OCI-LY1 (cell line): ENCODE results near the gene UCP3.

Experiments
- H2AFZ ChIP-seq: fragments of 200-600 bp; sonication (generic), shearing (Covaris generic); 2 replicates; pipeline ENCODE4 v1.6.0; 2014; ENCODE audit warnings: antibody characterized with exemption, mild to moderate bottlenecking, low read length
- H3F3A ChIP-seq: fragments of 200-600 bp; sonication (generic), shearing (Covaris generic); 2 replicates; pipeline ENCODE4 v1.6.0; 2014; ENCODE audit warnings: mild to moderate bottlenecking, antibody characterized with exemption, low read length, moderate library complexity; ENCODE audit not compliant: insufficient read depth
- H3K27ac ChIP-seq: fragments of 200-600 bp; sonication (generic); 2 replicates; pipeline ENCODE4 v1.5.1; 2014; ENCODE audit warnings: low read length, mixed run types, mild to moderate bottlenecking, low read depth; ENCODE audit not compliant: poor library complexity, severe bottlenecking
- H3K27me3 ChIP-seq: fragments of 200-600 bp; sonication (generic); 2 replicates; pipeline ENCODE4 v1.6.0; 2014; ENCODE audit warnings: antibody characterized with exemption, mild to moderate bottlenecking, low read length, moderate library complexity; ENCODE audit not compliant: insufficient read depth
- H3K36me3 ChIP-seq: fragments of 200-600 bp; sonication (generic); 2 replicates; pipeline ENCODE4 v1.6.1; 2014; ENCODE audit warnings: mild to moderate bottlenecking, antibody characterized with exemption, low read length, moderate library complexity, mixed read lengths; ENCODE audit not compliant: insufficient read depth
- H3K4me1 ChIP-seq: fragments of 200-600 bp; sonication (generic); 2 replicates; pipeline ENCODE4 v1.5.1; 2014; ENCODE audit warnings: mild to moderate bottlenecking, low read length, moderate library complexity; ENCODE audit not compliant: insufficient read depth, severe bottlenecking
- H3K4me2 ChIP-seq: fragments of 200-600 bp; sonication (generic), shearing (Covaris generic); 2 replicates; pipeline ENCODE4 v1.6.1; 2014; ENCODE audit warnings: low read length
- H3K4me3 ChIP-seq: fragments of 200-600 bp; sonication (generic); 2 replicates; pipeline ENCODE4 v1.5.1; 2014; ENCODE audit warnings: low read length, low read depth, mild to moderate bottlenecking, mixed read lengths; ENCODE audit not compliant: poor library complexity, severe bottlenecking
- H3K79me2 ChIP-seq: fragments of 200-600 bp; shearing (Covaris generic); 2 replicates; pipeline ENCODE4 v1.6.1; 2016; ENCODE audit warnings: mixed run types, low read length, mixed read lengths; ENCODE audit not compliant: insufficient read depth
- H3K9ac ChIP-seq: fragments of 200-600 bp; sonication (generic), shearing (Covaris generic); 2 replicates; pipeline ENCODE4 v1.6.1; 2014; ENCODE audit warnings: mild to moderate bottlenecking, low read length, mixed read lengths
- H3K9me2 ChIP-seq: fragments of 200-600 bp; sonication (generic), shearing (Covaris generic); 2 replicates; pipeline ENCODE4 v1.6.1; 2014; ENCODE audit warnings: low read depth, mild to moderate bottlenecking, low read length, mixed read lengths
- H3K9me3 ChIP-seq: fragments of 200-600 bp; shearing (Covaris generic); 2 replicates; pipeline ENCODE4 v1.6.1; 2014; ENCODE audit warnings: low read length, mixed read lengths
- H4K20me1 ChIP-seq: fragments of 200-600 bp; sonication (generic), shearing (Covaris generic); 2 replicates; pipeline ENCODE4 v1.6.0; 2016; ENCODE audit warnings: mild to moderate bottlenecking, low read length; ENCODE audit not compliant: insufficient read depth
- CTCF ChIP-seq: fragments of 200-600 bp; sonication (generic), shearing (Covaris generic); IDR thresholded peaks from 2 replicates; pipeline ENCODE4 v1.5.1; 2017; ENCODE audit warnings: mild to moderate bottlenecking, antibody characterized with exemption, low read length, moderate library complexity, mixed read lengths
- EZH2 ChIP-seq: fragments of 200-600 bp; sonication (generic), shearing (Covaris generic); IDR thresholded peaks from 2 replicates; pipeline ENCODE4 v1.8.0; 2017; ENCODE audit warnings: borderline replicate concordance, mixed run types, mild to moderate bottlenecking, antibody characterized with exemption, low read length, moderate library complexity, mixed read lengths

The UCP3 gene

GRCh38 chr11:74055938-74056337 lies 47.1 kb upstream of the UCP3 start:
- H3K4me2 ChIP-seq = no peak overlapping the region
- H3K9ac ChIP-seq = no peak overlapping the region
- TF ChIP-seq CTCF (no peak), EZH2 (no peak)
- H3K27me3 ChIP-seq = no peaks in the 10 kb centered on the region
- H3K79me2 ChIP-seq = no peaks in the 10 kb centered on the region
- H3K27ac ChIP-seq = no peak overlapping the region
- H3K9me3 ChIP-seq = no peaks in the 10 kb centered on the region
- peaks cover 42% of the 10 kb centered on the region; the same call in 1 of the 2 replicates for H3K36me3 ChIP-seq
- no peaks in the 10 kb centered on the region for H3K4me1 ChIP-seq
- H3K4me3 ChIP-seq = no peak overlapping the region
- H3K9me2 ChIP-seq = no peaks in the 10 kb centered on the region
- H3F3A ChIP-seq = no peaks in the 10 kb centered on the region
- no peak overlapping the region for H2AFZ ChIP-seq
- H4K20me1 ChIP-seq = no peaks in the 10 kb centered on the region

- Histone ChIP-seq H3K27ac (no peak overlapping the region), H3F3A (no peaks in the 10 kb centered on the region), H3K9me2 (no peaks in the 10 kb centered on the region), H3K4me1 (no peaks in the 10 kb centered on the region), H4K20me1 (no peaks in the 10 kb centered on the region), H3K36me3 (peaks cover 62% of the 10 kb centered on the region), H3K9ac (no peak overlapping the region), H3K4me3 (no peak overlapping the region), H3K9me3 (no peaks in the 10 kb centered on the region), H3K4me2 (no peak overlapping the region), H3K79me2 (no peaks in the 10 kb centered on the region), H3K27me3 (no peaks in the 10 kb centered on the region), H2AFZ (no peak overlapping the region)
- TF ChIP-seq EZH2 (no peak), CTCF (no peak)
Measured at GRCh38 chr11:74050465-74050864, 41.6 kb upstream of the UCP3 start.

- Histone ChIP-seq H3K9me3 (no peaks in the 10 kb centered on the region), H3F3A (no peaks in the 10 kb centered on the region), H2AFZ (no peak overlapping the region), H3K36me3 (peaks cover 50% of the 10 kb centered on the region), H3K4me1 (no peaks in the 10 kb centered on the region), H3K4me2 (no peak overlapping the region), H3K27me3 (no peaks in the 10 kb centered on the region), H3K9ac (no peak overlapping the region), H3K27ac (no peak overlapping the region), H3K4me3 (no peak overlapping the region), H3K79me2 (no peaks in the 10 kb centered on the region), H4K20me1 (no peaks in the 10 kb centered on the region), H3K9me2 (no peaks in the 10 kb centered on the region)
- TF ChIP-seq CTCF = no peak
- TF ChIP-seq EZH2 = no peak
Measured at GRCh38 chr11:74048993-74049392, 40.1 kb upstream of the UCP3 start.
